Measurements from ENCODE around the gene FOXQ1.
A peak's percentile ranks its signal among the peaks of the same experiment; 100 is the strongest.

FOXQ1 gene, protein sequence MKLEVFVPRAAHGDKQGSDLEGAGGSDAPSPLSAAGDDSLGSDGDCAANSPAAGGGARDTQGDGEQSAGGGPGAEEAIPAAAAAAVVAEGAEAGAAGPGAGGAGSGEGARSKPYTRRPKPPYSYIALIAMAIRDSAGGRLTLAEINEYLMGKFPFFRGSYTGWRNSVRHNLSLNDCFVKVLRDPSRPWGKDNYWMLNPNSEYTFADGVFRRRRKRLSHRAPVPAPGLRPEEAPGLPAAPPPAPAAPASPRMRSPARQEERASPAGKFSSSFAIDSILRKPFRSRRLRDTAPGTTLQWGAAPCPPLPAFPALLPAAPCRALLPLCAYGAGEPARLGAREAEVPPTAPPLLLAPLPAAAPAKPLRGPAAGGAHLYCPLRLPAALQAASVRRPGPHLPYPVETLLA

DNA sequence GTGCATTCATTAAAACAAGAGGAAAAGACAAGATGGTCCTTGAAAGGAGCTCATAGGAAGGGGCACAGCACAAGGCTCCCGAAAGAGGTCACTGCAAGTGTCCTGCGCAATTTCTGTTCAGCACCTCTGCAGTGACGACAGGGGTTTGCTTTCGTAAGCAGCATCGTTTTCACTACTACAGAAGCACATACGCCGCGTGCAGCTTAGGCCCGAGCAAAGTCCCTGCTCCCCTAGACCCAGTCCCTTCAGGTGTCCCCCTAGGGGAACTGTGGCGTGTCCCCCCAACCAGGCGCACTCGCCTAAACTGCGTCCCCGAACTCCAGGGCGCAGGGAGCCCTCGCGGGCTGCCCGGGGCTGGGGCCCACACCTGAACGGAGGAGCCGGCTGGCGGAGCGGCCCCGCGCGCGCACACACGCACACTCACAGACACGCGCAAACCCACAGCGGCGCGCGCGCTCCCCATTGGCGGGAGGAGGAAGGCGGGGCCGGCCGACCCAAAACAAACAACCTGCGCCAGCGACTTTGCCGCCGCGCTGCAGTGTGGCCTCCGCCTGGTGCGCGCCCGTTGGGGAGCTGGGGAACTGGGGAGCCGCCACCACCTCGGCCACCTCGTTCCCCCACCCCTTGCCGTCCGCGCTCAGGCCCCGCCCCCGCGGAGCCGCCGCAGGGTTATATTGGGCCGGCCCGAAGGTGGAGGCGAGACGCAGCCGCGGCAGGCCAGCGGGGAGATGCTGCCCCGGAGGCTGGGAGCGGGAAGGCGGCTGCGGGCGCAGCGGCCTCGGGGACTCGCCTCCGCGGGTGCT is at the start of gene FOXQ1:
FOXQ1 (plus strand) TSS at position 699 of the 803 bp plus-strand sequence. CDS start 607 bp downstream, outside the sequence.
- Histone ChIP-seq H2AFZ (ENCODE audit: low read length, unreplicated experiment) (peak within 1 kb of the TSS; percentile 0), H3K27ac (ENCODE audit: low read depth, low read length) (no peak within 1 kb of the TSS), H3K79me2 (ENCODE audit: control insufficient read depth, insufficient read depth, low read length, unreplicated experiment) (no peaks in the 10 kb centered on the region), H3K4me1 (ENCODE audit: control insufficient read depth, insufficient read depth, low read length, unreplicated experiment) (no peaks in the 10 kb centered on the region), H3K27me3 (ENCODE audit: insufficient read depth, low read length) (peaks cover 85% of the 10 kb centered on the region), H3K36me3 (ENCODE audit: insufficient read depth, low read length) (no peaks in the 10 kb centered on the region), H3K4me3 (ENCODE audit: low read depth, low read length) (peak within 1 kb of the TSS; percentile 73)

DNA sequence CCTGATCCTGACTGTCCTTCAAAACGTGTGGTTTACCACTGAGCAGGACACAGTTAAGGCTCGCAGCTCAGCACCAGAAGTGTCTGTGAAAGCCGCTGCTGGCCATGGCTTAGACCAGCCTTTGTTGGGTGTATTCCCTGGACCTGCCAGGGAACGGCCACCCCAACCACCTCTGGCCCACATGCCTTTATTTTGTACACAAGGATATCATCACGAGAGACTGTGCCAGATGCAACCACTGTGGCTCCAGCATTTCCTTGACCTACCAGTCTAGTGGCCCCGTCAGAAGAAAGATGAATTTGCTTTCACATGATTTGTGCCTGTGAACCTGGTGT is 49.2 kb upstream of the FOXQ1 start:
- Histone ChIP-seq H3K27ac (ENCODE audit: low read depth, low read length) (no peak overlapping the region), H3K27me3 (ENCODE audit: insufficient read depth, low read length) (no peaks in the 10 kb centered on the region), H3K4me3 (ENCODE audit: low read depth, low read length) (no peak overlapping the region), H3K4me1 (ENCODE audit: control insufficient read depth, insufficient read depth, low read length, unreplicated experiment) (no peaks in the 10 kb centered on the region), H3K79me2 (ENCODE audit: control insufficient read depth, insufficient read depth, low read length, unreplicated experiment) (no peaks in the 10 kb centered on the region), H2AFZ (ENCODE audit: low read length, unreplicated experiment) (no peak overlapping the region), H3K36me3 (ENCODE audit: insufficient read depth, low read length) (no peaks in the 10 kb centered on the region)

DNA sequence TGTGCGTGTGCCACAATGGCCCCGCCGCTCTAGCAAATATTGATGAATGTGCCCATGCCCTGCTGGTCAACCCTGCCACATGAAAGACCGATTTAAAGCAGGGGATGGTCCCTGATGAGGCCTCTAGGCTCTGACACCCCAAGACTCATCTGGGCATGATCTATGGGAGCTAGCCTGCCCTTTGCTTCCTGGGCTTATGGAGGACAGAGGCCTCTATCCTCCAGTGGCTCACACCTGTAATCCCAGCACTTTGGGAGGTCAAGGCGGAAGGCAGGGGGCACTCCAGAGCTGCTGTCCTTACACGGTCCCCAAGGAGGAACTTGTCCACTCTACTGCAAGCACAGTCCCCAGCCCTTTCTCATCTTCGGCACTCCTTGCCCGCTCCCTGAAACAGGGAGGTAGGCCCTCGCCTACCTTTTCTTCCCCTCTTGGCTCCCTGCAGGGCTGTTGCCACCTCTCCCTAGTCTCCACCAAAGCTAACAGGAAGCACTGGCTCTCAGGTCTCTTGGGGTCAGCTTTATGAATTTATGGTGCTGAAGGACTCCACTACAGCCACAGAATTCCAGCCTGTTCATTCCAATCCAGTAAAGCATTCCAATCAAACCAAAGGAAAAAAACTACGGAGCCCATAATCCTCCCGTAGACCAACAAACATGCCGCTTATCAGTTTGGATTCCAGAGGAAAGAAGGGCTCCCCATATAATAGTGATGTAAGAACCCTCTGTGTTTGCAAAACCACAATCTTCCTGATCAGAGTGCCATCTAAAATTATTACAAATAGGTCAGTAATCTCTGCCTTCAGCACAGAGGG is 48.7 kb upstream of the FOXQ1 start:
- no peak overlapping the region for H2AFZ ChIP-seq (ENCODE audit: low read length, unreplicated experiment)
- H3K27me3 ChIP-seq (ENCODE audit: insufficient read depth, low read length) = no peaks in the 10 kb centered on the region
- H3K4me3 ChIP-seq (ENCODE audit: low read depth, low read length) = no peak overlapping the region
- H3K79me2 ChIP-seq (ENCODE audit: control insufficient read depth, insufficient read depth, low read length, unreplicated experiment) = no peaks in the 10 kb centered on the region
- H3K36me3 ChIP-seq (ENCODE audit: insufficient read depth, low read length) = no peaks in the 10 kb centered on the region
- no peak overlapping the region for H3K27ac ChIP-seq (ENCODE audit: low read depth, low read length)
- H3K4me1 ChIP-seq (ENCODE audit: control insufficient read depth, insufficient read depth, low read length, unreplicated experiment) = no peaks in the 10 kb centered on the region

DNA sequence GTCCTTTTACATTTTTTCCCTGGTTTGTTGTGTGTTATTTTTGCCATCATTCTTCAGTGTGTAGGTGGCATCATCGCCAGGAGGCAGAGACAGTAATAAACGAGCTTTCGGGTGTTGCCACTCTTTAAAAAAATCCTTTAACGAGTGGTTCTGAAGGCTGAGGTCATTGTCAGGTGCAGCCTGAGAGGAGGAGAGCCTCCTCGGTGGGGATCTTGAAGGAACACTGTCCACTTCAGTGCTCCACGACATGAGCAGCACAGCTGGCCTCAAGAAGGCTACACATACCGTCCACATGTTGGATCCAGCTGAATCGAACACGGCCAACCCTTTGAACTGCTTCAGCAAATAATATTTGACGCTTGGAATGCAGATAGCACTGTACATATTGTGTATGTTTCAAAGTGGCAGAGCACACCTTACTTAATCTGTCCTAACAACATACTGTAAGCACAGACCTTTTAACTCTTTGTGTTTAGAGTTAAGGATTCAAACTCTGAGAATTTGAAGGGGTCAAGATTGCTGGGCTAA is 48.0 kb upstream of the FOXQ1 start:
- H3K79me2 ChIP-seq (ENCODE audit: control insufficient read depth, insufficient read depth, low read length, unreplicated experiment) = no peaks in the 10 kb centered on the region
- no peaks in the 10 kb centered on the region for H3K36me3 ChIP-seq (ENCODE audit: insufficient read depth, low read length)
- no peaks in the 10 kb centered on the region for H3K4me1 ChIP-seq (ENCODE audit: control insufficient read depth, insufficient read depth, low read length, unreplicated experiment)
- no peak overlapping the region for H3K27ac ChIP-seq (ENCODE audit: low read depth, low read length)
- no peak overlapping the region for H2AFZ ChIP-seq (ENCODE audit: low read length, unreplicated experiment)
- H3K4me3 ChIP-seq (ENCODE audit: low read depth, low read length) = no peak overlapping the region
- H3K27me3 ChIP-seq (ENCODE audit: insufficient read depth, low read length) = no peaks in the 10 kb centered on the region

DNA sequence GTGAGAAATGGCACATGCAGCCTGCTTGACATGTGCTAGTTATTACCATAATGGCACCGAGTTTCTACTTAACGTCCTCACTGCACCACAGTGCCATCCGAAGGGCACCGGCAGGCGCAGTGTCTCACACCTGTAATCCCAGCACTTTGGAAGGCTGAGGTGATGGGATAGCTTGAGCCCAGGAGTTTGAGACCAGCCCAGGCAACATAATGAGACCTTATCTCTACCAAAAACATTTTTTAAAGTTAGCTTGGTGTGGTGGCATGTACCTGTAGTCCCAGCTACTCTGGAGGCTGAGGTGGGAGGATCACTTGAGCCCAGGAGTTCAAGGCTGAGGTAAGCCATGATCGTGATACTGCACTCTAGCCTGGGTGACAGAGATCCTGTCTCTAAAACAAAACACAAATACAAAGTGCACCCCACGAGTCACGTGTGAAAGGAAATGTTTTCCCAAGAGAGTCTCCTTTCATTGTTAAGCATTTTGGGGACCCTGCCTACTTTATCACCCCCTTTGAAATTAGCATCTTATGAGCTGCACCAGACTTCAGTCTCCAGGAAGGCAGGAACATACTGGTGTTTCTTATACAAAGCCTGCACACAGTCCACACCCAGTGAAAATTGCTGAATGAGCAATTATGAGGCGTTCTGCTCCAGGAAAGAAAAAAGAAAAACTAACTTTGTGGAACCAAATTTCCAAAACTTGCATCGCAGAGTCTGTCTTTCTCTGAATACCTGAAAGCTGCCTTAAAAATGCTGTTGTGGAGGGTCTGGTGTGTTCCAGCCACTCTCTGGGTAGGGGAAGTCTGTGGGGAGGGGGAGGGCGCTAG is 47.1 kb upstream of the FOXQ1 start:
- H3K4me1 ChIP-seq (ENCODE audit: control insufficient read depth, insufficient read depth, low read length, unreplicated experiment) = no peaks in the 10 kb centered on the region
- no peak overlapping the region for H2AFZ ChIP-seq (ENCODE audit: low read length, unreplicated experiment)
- H3K36me3 ChIP-seq (ENCODE audit: insufficient read depth, low read length) = no peaks in the 10 kb centered on the region
- no peaks in the 10 kb centered on the region for H3K27me3 ChIP-seq (ENCODE audit: insufficient read depth, low read length)
- no peak overlapping the region for H3K27ac ChIP-seq (ENCODE audit: low read depth, low read length)
- no peaks in the 10 kb centered on the region for H3K79me2 ChIP-seq (ENCODE audit: control insufficient read depth, insufficient read depth, low read length, unreplicated experiment)
- H3K4me3 ChIP-seq (ENCODE audit: low read depth, low read length) = no peak overlapping the region

DNA sequence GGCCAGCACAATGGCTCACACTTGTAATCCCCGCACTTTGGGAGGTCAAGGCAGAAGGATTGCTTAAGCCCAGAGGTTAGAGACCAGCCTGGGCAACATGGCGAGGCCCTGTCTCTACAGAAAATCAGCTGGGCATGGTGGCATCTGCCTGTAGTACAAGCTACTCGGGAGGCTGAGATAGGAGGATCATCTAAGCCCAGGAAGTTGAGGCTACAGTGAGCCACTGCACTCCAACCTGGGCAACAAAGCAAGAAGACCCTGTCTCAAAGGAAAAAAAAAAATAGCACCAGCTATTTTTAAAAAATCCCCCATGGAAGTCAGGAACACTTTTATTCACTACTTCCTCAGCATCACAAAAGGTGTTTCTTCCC is 45.2 kb upstream of the FOXQ1 start:
- Histone ChIP-seq H3K27me3 (ENCODE audit: insufficient read depth, low read length) (no peaks in the 10 kb centered on the region), H3K79me2 (ENCODE audit: control insufficient read depth, insufficient read depth, low read length, unreplicated experiment) (no peaks in the 10 kb centered on the region), H3K27ac (ENCODE audit: low read depth, low read length) (no peak overlapping the region), H2AFZ (ENCODE audit: low read length, unreplicated experiment) (no peak overlapping the region), H3K4me3 (ENCODE audit: low read depth, low read length) (no peak overlapping the region), H3K36me3 (ENCODE audit: insufficient read depth, low read length) (no peaks in the 10 kb centered on the region), H3K4me1 (ENCODE audit: control insufficient read depth, insufficient read depth, low read length, unreplicated experiment) (no peaks in the 10 kb centered on the region)

DNA sequence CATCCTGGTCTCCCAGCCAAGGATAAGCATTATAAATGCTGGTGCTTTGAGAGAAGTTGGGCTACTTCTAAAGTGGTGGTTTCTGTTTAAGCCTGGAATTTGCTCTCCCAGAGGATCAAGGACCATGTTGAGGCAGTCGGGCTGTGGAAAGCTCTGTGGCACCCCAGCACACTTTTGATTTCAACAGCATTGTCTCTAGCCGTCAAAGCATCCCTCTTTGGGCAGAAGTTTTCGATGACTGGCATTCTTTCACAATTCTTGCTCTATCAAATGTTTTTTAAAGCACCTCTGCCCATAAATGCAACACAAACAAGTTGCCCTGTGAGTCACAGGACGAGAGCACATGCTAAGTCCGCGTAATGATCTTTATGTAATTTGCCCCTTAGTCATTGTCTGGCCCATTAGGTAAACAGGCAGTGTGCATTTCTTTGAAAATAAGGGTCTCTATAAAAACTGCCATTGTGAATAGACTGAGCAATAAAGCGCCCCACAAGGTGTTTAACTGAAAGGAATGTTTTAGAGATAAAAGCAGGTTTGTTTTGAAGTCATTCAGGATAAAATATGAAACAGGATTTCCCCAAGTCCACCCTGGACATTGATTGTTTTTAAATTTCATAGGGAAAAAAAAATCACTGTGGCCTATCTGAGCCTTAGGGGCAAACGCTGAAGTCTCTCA is 44.7 kb upstream of the FOXQ1 start:
- H3K4me3 ChIP-seq (ENCODE audit: low read depth, low read length) = no peak overlapping the region
- H2AFZ ChIP-seq (ENCODE audit: low read length, unreplicated experiment) = no peak overlapping the region
- no peaks in the 10 kb centered on the region for H3K36me3 ChIP-seq (ENCODE audit: insufficient read depth, low read length)
- H3K4me1 ChIP-seq (ENCODE audit: control insufficient read depth, insufficient read depth, low read length, unreplicated experiment) = no peaks in the 10 kb centered on the region
- H3K27me3 ChIP-seq (ENCODE audit: insufficient read depth, low read length) = no peaks in the 10 kb centered on the region
- no peaks in the 10 kb centered on the region for H3K79me2 ChIP-seq (ENCODE audit: control insufficient read depth, insufficient read depth, low read length, unreplicated experiment)
- H3K27ac ChIP-seq (ENCODE audit: low read depth, low read length) = no peak overlapping the region

DNA sequence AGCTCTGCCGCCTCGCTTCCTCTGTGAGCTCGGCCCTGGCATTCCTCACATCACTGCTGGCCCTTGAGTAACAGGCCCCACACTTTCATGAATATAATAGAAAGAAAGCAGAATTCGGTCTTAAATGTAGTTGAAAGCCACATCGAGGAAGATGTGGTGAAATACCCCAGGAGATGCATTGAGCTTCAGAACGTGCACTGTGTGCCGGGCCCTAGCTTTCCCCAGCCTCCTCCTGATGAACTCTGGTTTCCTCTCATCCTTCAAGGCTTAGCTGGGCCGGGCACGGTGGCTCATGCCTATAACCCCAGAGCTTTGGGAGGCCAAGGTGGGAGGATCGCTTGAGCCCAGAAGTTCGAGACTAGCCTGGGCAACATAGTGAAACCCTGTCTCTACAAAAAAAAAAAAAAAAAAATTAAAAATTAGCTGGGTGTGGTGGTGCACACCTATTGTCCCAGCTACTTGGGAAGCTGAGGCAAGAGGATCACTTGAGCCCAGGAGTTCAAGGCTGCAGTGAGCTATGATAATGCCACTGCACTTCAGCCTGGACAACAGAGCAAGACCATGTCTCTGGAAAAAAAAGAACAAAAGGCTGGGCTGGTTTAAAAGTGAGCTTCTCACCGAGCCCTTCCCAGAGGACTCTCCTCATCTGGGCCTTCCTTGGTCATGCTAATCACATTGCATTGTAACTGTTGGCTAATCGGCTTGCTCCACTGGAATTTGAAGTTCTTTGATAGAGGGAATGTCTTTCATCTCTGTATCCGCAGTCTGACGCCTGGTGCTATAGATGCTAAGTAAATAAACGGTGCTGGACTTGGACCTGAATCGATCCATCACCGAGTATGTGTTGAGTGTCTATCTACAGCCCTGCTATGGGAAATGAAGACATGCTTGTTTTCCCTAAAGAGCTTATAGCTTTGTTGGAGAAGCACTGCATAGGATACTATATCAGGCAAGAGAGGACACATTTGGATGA is 43.8 kb upstream of the FOXQ1 start:
- no peaks in the 10 kb centered on the region for H3K4me1 ChIP-seq (ENCODE audit: control insufficient read depth, insufficient read depth, low read length, unreplicated experiment)
- H3K79me2 ChIP-seq (ENCODE audit: control insufficient read depth, insufficient read depth, low read length, unreplicated experiment) = no peaks in the 10 kb centered on the region
- H3K27me3 ChIP-seq (ENCODE audit: insufficient read depth, low read length) = no peaks in the 10 kb centered on the region
- no peak overlapping the region for H3K27ac ChIP-seq (ENCODE audit: low read depth, low read length)
- no peak overlapping the region for H3K4me3 ChIP-seq (ENCODE audit: low read depth, low read length)
- H2AFZ ChIP-seq (ENCODE audit: low read length, unreplicated experiment) = no peak overlapping the region
- H3K36me3 ChIP-seq (ENCODE audit: insufficient read depth, low read length) = no peaks in the 10 kb centered on the region

Data from ACC112 (cell line).